Epithelial cell of esophagus (primary cell): ENCODE results near the gene UBL4B.

ENCODE experiments used
- DNase-seq: peaks from one replicate; pipeline ENCODE4 v3.0.0; 2010; ENCODE audit warnings: low read depth
- H3K4me3 ChIP-seq: 2 replicates; pipeline ENCODE4 v1.5.1; 2011; ENCODE audit warnings: mild to moderate bottlenecking, low read length, control low read depth
- TF ChIP-seq, protein P1 (sequence below): IDR thresholded peaks from 2 replicates; pipeline ENCODE4 v1.5.1; 2011; ENCODE audit warnings: low read depth, mild to moderate bottlenecking, low read length, control low read depth, inconsistent platforms; ENCODE audit not compliant: insufficient read depth; ENCODE audit errors: missing control alignments

UBL4B gene

DNA sequence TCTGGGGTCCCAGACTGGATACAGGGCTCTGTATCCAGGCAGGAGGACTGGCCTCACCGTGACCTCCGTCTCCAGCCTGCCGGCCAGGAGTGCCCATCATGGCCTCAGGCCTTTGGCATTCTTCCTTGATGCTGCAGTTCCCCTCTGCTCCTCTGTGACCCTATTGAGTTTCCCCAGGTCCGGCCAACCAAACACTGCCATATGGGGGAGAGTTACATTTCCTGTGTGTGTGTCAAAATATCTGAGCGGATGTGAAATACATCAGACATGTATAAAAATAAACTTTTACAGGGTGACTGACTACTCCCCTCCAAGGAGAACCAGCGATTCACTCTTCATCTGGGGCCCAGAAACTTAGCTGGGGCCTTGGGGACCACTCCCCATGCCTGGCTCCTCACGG lies 10.2 kb upstream of the UBL4B start:
- no peak overlapping the region for H3K4me3 ChIP-seq
- TF ChIP-seq, protein P1, sequence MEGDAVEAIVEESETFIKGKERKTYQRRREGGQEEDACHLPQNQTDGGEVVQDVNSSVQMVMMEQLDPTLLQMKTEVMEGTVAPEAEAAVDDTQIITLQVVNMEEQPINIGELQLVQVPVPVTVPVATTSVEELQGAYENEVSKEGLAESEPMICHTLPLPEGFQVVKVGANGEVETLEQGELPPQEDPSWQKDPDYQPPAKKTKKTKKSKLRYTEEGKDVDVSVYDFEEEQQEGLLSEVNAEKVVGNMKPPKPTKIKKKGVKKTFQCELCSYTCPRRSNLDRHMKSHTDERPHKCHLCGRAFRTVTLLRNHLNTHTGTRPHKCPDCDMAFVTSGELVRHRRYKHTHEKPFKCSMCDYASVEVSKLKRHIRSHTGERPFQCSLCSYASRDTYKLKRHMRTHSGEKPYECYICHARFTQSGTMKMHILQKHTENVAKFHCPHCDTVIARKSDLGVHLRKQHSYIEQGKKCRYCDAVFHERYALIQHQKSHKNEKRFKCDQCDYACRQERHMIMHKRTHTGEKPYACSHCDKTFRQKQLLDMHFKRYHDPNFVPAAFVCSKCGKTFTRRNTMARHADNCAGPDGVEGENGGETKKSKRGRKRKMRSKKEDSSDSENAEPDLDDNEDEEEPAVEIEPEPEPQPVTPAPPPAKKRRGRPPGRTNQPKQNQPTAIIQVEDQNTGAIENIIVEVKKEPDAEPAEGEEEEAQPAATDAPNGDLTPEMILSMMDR, result no peak
- DNase-seq, result no peak

DNA sequence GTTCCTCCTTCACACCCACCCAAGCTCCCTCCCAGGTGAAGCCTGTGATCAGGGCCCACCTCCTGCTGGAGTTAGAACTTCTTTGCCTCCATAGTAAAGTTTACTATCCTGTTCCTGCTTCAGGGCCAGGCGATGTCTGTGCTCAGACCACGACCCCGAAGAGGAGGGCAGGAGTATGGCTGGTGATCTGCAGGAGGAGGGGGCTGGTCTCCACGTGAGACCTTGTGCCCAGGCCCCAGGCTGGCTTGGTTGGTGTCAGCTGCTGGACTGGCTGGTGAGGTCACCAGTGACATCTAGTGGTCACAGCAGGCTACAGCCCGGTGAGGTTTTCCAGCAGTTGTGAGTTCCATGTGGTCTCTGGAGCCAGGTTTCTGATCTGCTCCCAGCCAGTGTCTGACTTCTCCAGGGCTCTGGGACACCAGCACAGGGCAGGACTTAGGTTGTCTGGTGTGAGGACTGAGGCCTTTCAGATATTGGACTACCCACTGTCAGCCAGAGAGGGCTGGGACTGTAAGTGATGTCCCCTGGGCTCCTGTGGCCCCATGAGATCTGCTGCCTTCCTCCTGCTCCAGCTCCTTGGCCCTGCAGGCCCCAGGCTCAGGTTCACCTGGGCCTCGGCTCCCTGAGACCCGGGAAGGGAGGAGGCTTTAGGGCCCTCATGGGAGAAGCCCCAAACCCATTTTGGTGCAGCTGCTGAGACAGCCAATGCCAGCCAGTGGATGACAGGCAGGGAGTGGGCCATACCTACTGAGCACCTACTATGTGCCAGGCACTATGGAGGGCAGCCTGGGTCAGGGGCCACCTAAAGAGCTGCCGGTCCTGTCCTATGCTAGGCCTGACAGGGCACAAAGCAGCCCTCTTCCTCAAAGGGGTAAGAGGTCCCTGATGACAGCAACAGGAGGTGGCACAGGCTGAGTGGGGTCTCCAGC lies 6.0 kb upstream of the UBL4B start:
- no peak overlapping the region for H3K4me3 ChIP-seq
- peak; percentile 74 for DNase-seq
- TF ChIP-seq, protein P1, result peak; percentile 96

DNA sequence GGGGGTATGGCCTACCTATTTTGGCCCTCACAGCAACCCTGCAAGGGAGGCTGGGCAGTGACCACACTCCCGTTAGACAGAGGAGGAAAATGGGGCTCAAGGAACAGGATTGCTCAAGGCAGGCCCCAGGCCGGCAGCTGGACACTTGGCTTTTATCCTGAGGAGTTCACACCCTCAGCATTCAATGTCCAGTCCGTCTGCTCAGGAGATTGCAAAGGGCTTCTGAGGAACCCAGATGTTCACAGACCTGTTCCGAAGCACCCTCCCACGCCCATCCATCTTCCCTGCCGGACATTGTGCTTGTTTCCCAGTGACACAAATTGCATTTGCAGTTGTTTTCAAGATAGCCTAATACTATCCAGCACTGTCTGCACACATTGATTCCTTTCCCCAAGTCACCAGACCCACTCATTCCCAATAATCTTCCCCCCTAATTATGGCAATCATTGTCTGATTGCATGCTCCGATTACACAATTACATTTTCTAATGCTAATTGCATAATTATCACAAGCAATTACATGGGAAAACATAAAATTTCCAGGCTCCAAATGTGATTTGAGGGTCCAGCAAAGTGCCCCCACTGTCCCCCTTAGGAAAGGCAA lies 4.3 kb upstream of the UBL4B start:
- no peak overlapping the region for H3K4me3 ChIP-seq
- no peak for DNase-seq
- TF ChIP-seq, protein P1, result no peak

DNA sequence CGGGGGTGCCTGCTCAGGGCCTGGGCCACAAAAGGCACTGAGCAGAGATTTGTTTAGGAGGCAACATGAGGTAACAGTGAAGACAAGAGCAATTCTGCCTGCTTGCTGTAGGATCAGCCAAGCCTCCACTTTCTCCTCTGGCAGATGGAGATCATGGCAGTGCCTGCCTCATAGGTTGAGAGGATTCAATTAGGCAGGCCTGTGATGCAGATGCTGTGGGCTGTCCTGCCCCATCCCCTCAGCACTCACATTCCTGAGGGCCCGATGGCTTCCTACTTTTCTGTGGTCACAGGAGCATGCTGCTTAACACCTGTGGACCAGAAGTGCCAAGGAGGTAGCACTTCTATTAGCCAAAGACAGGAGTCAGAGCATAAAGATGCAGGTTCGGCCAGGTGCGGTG lies 1.2 kb upstream of the UBL4B start:
- H3K4me3 ChIP-seq, result no peak overlapping the region
- DNase-seq, result no peak
- TF ChIP-seq, protein P1, result no peak

DNA sequence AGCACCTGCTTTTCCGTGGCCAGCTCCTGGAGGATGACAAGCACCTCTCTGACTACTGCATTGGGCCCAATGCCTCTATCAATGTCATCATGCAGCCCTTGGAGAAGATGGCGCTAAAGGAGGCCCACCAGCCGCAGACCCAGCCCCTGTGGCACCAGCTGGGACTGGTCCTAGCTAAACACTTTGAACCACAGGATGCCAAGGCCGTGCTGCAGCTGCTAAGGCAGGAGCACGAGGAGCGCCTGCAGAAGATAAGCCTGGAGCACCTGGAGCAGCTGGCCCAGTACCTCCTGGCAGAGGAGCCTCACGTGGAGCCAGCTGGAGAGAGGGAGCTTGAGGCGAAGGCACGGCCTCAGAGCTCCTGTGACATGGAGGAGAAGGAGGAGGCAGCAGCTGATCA lies 413 bp downstream of the UBL4B start:
- TF ChIP-seq, protein P1, result no peak
- no peak overlapping the region for H3K4me3 ChIP-seq
- no peak for DNase-seq

DNA sequence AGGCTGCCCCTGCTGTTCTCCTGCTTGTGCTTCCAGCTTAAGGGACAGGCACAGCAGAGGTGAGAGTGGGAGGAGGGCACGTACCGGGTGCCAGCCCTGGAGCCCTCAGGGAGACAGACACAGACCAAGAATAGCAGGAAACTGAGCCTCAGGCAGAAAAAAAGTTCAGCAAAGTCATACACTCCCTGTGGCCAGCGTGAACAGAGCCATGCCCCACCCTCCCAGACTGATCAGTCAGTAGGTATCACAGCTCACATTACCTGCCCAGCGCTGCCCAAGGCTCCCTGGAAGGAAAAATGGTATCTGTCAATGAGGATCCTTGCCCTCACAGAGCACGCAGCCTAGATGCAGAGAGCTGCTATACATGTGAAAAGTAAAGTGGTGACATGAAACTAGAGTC lies 1.3 kb downstream of the UBL4B start:
- H3K4me3 ChIP-seq, result no peak overlapping the region
- TF ChIP-seq, protein P1, result no peak
- peak; percentile 39 for DNase-seq
